Measurements from ENCODE around the gene ZNF503.
A peak's percentile ranks its signal among the peaks of the same experiment; 100 is the strongest.

ZNF503 gene

GRCh38 chr10:75401569-75402485, at the start of gene ZNF503:
Gene ZNF503 (minus strand): TSS chr10:75401764. CDS start chr10:75401419, 345 bp downstream.
- peak; percentile 93 for DNase-seq

GRCh38 chr10:75450644-75451640, 49.4 kb upstream of the ZNF503 start:
- DNase-seq: no peak

GRCh38 chr10:75450075-75450445, 48.5 kb upstream of the ZNF503 start:
- DNase-seq: peak; percentile 8

- DNase-seq: no peak
Observed at GRCh38 chr10:75449382-75450074, 48.0 kb upstream of the ZNF503 start.

- DNase-seq: no peak
Observed at GRCh38 chr10:75448166-75448565, 46.6 kb upstream of the ZNF503 start.

GRCh38 chr10:75446508-75446907, 44.9 kb upstream of the ZNF503 start:
- DNase-seq: no peak

- DNase-seq: no peak
Observed at GRCh38 chr10:75444781-75445386, 43.3 kb upstream of the ZNF503 start.

- no peak for DNase-seq
Observed at GRCh38 chr10:75443362-75443761, 41.8 kb upstream of the ZNF503 start.

GRCh38 chr10:75441682-75442081, 40.1 kb upstream of the ZNF503 start:
- DNase-seq: no peak

GRCh38 chr10:75441196-75441595, 39.6 kb upstream of the ZNF503 start:
- DNase-seq: no peak

GRCh38 chr10:75440271-75440793, 38.8 kb upstream of the ZNF503 start:
- DNase-seq: no peak

GRCh38 chr10:75439811-75440210, 38.2 kb upstream of the ZNF503 start:
- no peak for DNase-seq

- no peak for DNase-seq
Observed at GRCh38 chr10:75438275-75438674, 36.7 kb upstream of the ZNF503 start.

- DNase-seq: no peak
Observed at GRCh38 chr10:75437693-75438092, 36.1 kb upstream of the ZNF503 start.

GRCh38 chr10:75436896-75437295, 35.3 kb upstream of the ZNF503 start:
- no peak for DNase-seq

GRCh38 chr10:75435291-75435690, 33.7 kb upstream of the ZNF503 start:
- DNase-seq: no peak

- no peak for DNase-seq
Observed at GRCh38 chr10:75434291-75434690, 32.7 kb upstream of the ZNF503 start.

GRCh38 chr10:75433216-75433615, 31.7 kb upstream of the ZNF503 start:
- no peak for DNase-seq

GRCh38 chr10:75432763-75433162, 31.2 kb upstream of the ZNF503 start:
- DNase-seq: no peak

GRCh38 chr10:75432176-75432575, 30.6 kb upstream of the ZNF503 start:
- DNase-seq: no peak

GRCh38 chr10:75431180-75432111, 29.9 kb upstream of the ZNF503 start, which contains the start of gene LRMDA:
Gene LRMDA (plus strand): TSS chr10:75431624.
- DNase-seq: no peak
